Measurements from ENCODE around the gene TPMT.
A peak's percentile ranks its signal among the peaks of the same experiment; 100 is the strongest.

TPMT gene

GRCh38 chr6:18117136-18117535 is 37.7 kb downstream of the TPMT start:
- DNase-seq (ENCODE audit: low read depth in 2 of 2) = no peak

GRCh38 chr6:18115356-18115755 is 39.5 kb downstream of the TPMT start:
- peak in 1 of 2 donors; percentile 7 for DNase-seq (ENCODE audit: low read depth in 2 of 2)

GRCh38 chr6:18110162-18110561 is 44.7 kb downstream of the TPMT start:
- no peak for DNase-seq (ENCODE audit: low read depth in 2 of 2)

- DNase-seq (ENCODE audit: low read depth in 2 of 2) = no peak
These were observed 47.8 kb downstream of the TPMT start for GRCh38 chr6:18107061-18107460.

- DNase-seq (ENCODE audit: low read depth in 2 of 2) = no peak
These were observed 51.9 kb downstream of the TPMT start for GRCh38 chr6:18102783-18103509.

GRCh38 chr6:18101873-18102272 is 53.0 kb downstream of the TPMT start:
- no peak for DNase-seq (ENCODE audit: low read depth in 2 of 2)

GRCh38 chr6:18101271-18101670 is 53.6 kb downstream of the TPMT start:
- DNase-seq (ENCODE audit: low read depth in 2 of 2) = no peak

GRCh38 chr6:18100296-18100695 is 54.6 kb downstream of the TPMT start:
- no peak for DNase-seq (ENCODE audit: low read depth in 2 of 2)

GRCh38 chr6:18099511-18099910 is 55.4 kb downstream of the TPMT start:
- DNase-seq (ENCODE audit: low read depth in 2 of 2) = no peak

GRCh38 chr6:18096423-18096822 is 58.5 kb downstream of the TPMT start:
- no peak for DNase-seq (ENCODE audit: low read depth in 2 of 2)

GRCh38 chr6:18091382-18091781 is 63.5 kb downstream of the TPMT start:
- DNase-seq (ENCODE audit: low read depth in 2 of 2) = no peak

GRCh38 chr6:18090349-18090786 is 64.5 kb downstream of the TPMT start:
- DNase-seq (ENCODE audit: low read depth in 2 of 2) = no peak

- DNase-seq (ENCODE audit: low read depth in 2 of 2) = no peak
These were observed 66.2 kb downstream of the TPMT start for GRCh38 chr6:18088419-18089296.

- DNase-seq (ENCODE audit: low read depth in 2 of 2) = no peak
These were observed 67.3 kb downstream of the TPMT start for GRCh38 chr6:18087396-18088165.

- DNase-seq (ENCODE audit: low read depth in 2 of 2) = no peak
These were observed 73.7 kb downstream of the TPMT start for GRCh38 chr6:18081025-18081668.

GRCh38 chr6:18080544-18080943 is 74.3 kb downstream of the TPMT start:
- no peak for DNase-seq (ENCODE audit: low read depth in 2 of 2)

- DNase-seq (ENCODE audit: low read depth in 2 of 2) = no peak
These were observed 76.0 kb downstream of the TPMT start for GRCh38 chr6:18078866-18079265.
